ENCODE data around the gene SNX32. TPM values are rescaled to one million over a fixed set of nuclear protein-coding genes. Genes with fewer than 3 reads are reported as not detected.
A peak's percentile ranks its signal among the peaks of the same experiment; 100 is the strongest.

Gene SNX32
- total and polyA plus RNA-seq, 2 of the 13 experiments (the other 11 are each of a cell fraction or from before 2014, with no cell fraction given), result 0.09 to 0.34 TPM

DNA sequence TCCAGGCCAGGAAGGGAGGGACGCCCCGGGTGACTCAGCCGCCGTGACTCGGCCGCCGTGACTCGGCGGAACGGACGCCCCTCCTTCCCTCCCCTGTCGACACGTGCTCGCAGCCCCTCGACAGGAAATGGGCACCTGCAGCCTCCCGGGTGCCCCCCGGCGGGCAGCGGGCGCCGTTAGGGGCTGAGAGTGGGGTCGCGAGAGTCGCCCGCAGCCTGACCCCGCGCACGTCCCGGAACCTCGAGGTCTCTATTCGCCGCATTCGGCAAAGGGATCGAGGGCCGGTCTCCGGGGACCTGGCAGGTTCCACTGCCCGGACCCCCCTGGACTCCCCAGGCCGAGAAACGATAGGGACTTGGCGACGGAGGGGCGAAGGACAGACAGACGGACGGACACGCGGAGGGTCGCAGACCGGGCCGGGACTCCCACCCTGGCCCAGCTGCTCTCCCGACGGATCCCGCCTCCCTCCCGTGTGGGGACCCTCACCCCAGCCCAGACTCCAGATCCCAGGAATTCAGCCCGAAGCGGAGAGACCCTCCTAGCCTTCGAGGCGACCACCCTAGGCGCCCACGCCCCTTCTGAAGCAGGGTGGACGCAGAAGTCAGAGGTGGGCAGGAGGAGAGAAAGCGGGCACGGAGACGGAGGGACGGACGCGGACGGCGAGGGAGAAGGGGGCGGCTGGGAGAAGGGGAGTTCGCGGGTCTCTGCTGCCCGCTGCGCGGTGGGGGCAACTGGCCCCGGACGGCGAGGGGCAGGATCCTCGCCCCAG, 65.8 kb downstream of the SNX32 start (continued):
- TF ChIP-seq NRL (CRISPR knock-in tag; IDR thresholded peaks at IDR 0.05; ENCODE audit: borderline replicate concordance) (peak; percentile 75; the same call in 1 of the 2 replicates), ZNF841 (CRISPR knock-in tag; IDR thresholded peaks at IDR 0.05; ENCODE audit: borderline replicate concordance) (peak; percentile 58; the same call in 1 of the 2 replicates), FOXK1 (CRISPR knock-in tag; IDR thresholded peaks at IDR 0.05; ENCODE audit: borderline replicate concordance, low read depth) (no peak), SRF (IDR thresholded peaks at IDR 0.05; ENCODE audit: low read depth, low read length) (no peak), SPEN (CRISPR knock-in tag; IDR thresholded peaks at IDR 0.05; ENCODE audit: low read depth) (peak; percentile 73; the same call in 1 of the 2 replicates), RBM39 (IDR thresholded peaks at IDR 0.05; ENCODE audit: low read depth, low read length, poor library complexity, severe bottlenecking) (peak; percentile 99), CBFB (CRISPR knock-in tag; IDR thresholded peaks at IDR 0.05) (0 out of 2 replicates have a peak, but pooled peaks have one; percentile 28), CCAR2 (optimal IDR thresholded peaks at IDR 0.05; ENCODE audit: low read depth, low read length) (no peak), HNRNPK (IDR thresholded peaks at IDR 0.05; ENCODE audit: low read depth, low read length, poor library complexity, severe bottlenecking) (peak; percentile 3), ZC3H13 (CRISPR knock-in tag; IDR thresholded peaks at IDR 0.05) (peak; percentile 89; the same call in 1 of the 2 replicates), SAFB2 (CRISPR knock-in tag; IDR thresholded peaks at IDR 0.05; ENCODE audit: borderline replicate concordance, low read depth) (no peak), SMAD1 (CRISPR knock-in tag; IDR thresholded peaks at IDR 0.05; ENCODE audit: borderline replicate concordance, low read depth) (no peak)
- TF ChIP-seq, protein P1, sequence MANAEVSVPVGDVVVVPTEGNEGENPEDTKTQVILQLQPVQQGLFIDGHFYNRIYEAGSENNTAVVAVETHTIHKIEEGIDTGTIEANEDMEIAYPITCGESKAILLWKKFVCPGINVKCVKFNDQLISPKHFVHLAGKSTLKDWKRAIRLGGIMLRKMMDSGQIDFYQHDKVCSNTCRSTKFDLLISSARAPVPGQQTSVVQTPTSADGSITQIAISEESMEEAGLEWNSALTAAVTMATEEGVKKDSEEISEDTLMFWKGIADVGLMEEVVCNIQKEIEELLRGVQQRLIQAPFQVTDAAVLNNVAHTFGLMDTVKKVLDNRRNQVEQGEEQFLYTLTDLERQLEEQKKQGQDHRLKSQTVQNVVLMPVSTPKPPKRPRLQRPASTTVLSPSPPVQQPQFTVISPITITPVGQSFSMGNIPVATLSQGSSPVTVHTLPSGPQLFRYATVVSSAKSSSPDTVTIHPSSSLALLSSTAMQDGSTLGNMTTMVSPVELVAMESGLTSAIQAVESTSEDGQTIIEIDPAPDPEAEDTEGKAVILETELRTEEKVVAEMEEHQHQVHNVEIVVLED (CRISPR knock-in tag; IDR thresholded peaks at IDR 0.05; ENCODE audit: borderline replicate concordance), result peak; percentile 60; the same call in 1 of the 2 replicates
- TF ChIP-seq, protein P2, sequence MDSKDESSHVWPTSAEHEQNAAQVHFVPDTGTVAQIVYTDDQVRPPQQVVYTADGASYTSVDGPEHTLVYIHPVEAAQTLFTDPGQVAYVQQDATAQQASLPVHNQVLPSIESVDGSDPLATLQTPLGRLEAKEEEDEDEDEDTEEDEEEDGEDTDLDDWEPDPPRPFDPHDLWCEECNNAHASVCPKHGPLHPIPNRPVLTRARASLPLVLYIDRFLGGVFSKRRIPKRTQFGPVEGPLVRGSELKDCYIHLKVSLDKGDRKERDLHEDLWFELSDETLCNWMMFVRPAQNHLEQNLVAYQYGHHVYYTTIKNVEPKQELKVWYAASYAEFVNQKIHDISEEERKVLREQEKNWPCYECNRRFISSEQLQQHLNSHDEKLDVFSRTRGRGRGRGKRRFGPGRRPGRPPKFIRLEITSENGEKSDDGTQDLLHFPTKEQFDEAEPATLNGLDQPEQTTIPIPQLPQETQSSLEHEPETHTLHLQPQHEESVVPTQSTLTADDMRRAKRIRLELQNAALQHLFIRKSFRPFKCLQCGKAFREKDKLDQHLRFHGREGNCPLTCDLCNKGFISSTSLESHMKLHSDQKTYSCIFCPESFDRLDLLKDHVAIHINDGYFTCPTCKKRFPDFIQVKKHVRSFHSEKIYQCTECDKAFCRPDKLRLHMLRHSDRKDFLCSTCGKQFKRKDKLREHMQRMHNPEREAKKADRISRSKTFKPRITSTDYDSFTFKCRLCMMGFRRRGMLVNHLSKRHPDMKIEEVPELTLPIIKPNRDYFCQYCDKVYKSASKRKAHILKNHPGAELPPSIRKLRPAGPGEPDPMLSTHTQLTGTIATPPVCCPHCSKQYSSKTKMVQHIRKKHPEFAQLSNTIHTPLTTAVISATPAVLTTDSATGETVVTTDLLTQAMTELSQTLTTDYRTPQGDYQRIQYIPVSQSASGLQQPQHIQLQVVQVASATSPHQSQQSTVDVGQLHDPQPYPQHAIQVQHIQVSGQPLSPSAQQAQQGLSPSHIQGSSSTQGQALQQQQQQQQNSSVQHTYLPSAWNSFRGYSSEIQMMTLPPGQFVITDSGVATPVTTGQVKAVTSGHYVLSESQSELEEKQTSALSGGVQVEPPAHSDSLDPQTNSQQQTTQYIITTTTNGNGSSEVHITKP (CRISPR knock-in tag; IDR thresholded peaks at IDR 0.05; ENCODE audit: low read depth), result peak; percentile 79; the same call in 1 of the 2 replicates
- TF ChIP-seq, protein P3, sequence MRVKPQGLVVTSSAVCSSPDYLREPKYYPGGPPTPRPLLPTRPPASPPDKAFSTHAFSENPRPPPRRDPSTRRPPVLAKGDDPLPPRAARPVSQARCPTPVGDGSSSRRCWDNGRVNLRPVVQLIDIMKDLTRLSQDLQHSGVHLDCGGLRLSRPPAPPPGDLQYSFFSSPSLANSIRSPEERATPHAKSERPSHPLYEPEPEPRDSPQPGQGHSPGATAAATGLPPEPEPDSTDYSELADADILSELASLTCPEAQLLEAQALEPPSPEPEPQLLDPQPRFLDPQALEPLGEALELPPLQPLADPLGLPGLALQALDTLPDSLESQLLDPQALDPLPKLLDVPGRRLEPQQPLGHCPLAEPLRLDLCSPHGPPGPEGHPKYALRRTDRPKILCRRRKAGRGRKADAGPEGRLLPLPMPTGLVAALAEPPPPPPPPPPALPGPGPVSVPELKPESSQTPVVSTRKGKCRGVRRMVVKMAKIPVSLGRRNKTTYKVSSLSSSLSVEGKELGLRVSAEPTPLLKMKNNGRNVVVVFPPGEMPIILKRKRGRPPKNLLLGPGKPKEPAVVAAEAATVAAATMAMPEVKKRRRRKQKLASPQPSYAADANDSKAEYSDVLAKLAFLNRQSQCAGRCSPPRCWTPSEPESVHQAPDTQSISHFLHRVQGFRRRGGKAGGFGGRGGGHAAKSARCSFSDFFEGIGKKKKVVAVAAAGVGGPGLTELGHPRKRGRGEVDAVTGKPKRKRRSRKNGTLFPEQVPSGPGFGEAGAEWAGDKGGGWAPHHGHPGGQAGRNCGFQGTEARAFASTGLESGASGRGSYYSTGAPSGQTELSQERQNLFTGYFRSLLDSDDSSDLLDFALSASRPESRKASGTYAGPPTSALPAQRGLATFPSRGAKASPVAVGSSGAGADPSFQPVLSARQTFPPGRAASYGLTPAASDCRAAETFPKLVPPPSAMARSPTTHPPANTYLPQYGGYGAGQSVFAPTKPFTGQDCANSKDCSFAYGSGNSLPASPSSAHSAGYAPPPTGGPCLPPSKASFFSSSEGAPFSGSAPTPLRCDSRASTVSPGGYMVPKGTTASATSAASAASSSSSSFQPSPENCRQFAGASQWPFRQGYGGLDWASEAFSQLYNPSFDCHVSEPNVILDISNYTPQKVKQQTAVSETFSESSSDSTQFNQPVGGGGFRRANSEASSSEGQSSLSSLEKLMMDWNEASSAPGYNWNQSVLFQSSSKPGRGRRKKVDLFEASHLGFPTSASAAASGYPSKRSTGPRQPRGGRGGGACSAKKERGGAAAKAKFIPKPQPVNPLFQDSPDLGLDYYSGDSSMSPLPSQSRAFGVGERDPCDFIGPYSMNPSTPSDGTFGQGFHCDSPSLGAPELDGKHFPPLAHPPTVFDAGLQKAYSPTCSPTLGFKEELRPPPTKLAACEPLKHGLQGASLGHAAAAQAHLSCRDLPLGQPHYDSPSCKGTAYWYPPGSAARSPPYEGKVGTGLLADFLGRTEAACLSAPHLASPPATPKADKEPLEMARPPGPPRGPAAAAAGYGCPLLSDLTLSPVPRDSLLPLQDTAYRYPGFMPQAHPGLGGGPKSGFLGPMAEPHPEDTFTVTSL (CRISPR knock-in tag; IDR thresholded peaks at IDR 0.05; ENCODE audit: borderline replicate concordance), result peak; percentile 75; the same call in 1 of the 2 replicates
